ENCODE data around the gene ERVV-1. TPM values are rescaled to one million over a fixed set of nuclear protein-coding genes. Genes with fewer than 3 reads are reported as not detected.
A peak's percentile ranks its signal among the peaks of the same experiment; 100 is the strongest.

The ERVV-1 gene
- total RNA-seq, 1 donor: not detected

DNA sequence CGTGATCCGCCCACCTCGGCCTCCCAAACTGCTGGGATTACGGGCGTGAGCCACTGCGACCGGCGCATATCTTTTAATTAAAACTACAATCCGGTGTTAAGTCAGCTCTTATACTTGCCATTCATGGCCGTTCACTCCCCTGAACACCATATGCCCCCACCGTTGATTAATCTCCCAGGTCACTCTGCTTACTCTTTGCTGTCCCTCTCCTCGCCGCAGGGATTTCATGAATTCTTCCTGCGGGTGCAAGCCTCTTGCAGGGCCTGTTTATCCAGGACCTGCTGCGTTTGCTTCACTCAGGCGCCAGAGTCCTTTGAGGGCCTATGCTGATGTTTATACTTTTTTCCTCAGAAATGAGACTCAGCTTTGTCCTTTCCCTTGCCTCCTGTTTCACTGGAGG, 31.8 kb downstream of the ERVV-1 start:
- DNase-seq (ENCODE audit: low read depth): no peak
- TF ChIP-seq, protein P1, sequence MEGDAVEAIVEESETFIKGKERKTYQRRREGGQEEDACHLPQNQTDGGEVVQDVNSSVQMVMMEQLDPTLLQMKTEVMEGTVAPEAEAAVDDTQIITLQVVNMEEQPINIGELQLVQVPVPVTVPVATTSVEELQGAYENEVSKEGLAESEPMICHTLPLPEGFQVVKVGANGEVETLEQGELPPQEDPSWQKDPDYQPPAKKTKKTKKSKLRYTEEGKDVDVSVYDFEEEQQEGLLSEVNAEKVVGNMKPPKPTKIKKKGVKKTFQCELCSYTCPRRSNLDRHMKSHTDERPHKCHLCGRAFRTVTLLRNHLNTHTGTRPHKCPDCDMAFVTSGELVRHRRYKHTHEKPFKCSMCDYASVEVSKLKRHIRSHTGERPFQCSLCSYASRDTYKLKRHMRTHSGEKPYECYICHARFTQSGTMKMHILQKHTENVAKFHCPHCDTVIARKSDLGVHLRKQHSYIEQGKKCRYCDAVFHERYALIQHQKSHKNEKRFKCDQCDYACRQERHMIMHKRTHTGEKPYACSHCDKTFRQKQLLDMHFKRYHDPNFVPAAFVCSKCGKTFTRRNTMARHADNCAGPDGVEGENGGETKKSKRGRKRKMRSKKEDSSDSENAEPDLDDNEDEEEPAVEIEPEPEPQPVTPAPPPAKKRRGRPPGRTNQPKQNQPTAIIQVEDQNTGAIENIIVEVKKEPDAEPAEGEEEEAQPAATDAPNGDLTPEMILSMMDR (IDR thresholded peaks at IDR 0.05; ENCODE audit: insufficient read depth, low read length): no peak
- no peak overlapping the region for H3K4me3 ChIP-seq (ENCODE audit: low read depth, low read length)

DNA sequence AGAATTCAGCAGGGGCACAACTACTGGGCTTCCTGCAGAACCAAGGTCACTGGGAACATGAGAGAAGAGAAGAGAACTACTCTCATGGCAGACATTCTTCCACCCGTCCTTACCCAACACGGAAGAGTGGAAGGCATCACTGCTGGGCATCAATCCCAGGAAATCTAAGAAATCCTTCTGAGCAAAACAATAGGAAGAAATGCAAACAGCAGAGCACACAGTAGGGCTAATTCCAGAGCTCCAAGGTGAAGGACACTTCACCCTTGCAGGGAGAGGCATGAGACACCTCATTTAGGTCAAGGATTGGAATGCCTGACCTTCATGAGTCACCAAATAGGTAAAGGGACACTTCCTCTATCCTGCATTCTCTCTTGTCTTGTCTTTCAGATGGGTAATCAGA, 33.7 kb downstream of the ERVV-1 start:
- TF ChIP-seq, protein P1 (IDR thresholded peaks at IDR 0.05; ENCODE audit: insufficient read depth, low read length): no peak
- no peak overlapping the region for H3K4me3 ChIP-seq (ENCODE audit: low read depth, low read length)
- no peak for DNase-seq (ENCODE audit: low read depth)

DNA sequence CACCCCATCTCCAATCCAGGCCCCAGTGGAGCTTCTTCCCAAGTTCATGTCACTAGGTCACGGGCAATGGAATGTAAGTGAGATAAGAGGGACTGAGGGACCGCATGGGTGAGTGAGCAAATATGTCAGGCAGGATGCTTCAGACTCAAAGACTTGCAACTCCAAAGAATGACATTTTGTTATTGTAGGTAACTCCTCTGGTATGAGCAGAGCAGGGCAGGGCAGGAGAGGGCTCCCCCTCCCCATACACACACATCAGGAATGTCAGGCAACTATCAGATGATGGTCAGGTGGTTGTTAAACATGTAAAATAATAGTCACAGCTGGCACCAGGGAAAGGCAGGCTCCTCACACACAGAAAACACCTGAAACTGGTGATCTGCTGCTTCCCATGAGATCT, 41.4 kb downstream of the ERVV-1 start:
- no peak for DNase-seq (ENCODE audit: low read depth)
- TF ChIP-seq, protein P1 (IDR thresholded peaks at IDR 0.05; ENCODE audit: insufficient read depth, low read length): no peak
- no peak overlapping the region for H3K4me3 ChIP-seq (ENCODE audit: low read depth, low read length)

DNA sequence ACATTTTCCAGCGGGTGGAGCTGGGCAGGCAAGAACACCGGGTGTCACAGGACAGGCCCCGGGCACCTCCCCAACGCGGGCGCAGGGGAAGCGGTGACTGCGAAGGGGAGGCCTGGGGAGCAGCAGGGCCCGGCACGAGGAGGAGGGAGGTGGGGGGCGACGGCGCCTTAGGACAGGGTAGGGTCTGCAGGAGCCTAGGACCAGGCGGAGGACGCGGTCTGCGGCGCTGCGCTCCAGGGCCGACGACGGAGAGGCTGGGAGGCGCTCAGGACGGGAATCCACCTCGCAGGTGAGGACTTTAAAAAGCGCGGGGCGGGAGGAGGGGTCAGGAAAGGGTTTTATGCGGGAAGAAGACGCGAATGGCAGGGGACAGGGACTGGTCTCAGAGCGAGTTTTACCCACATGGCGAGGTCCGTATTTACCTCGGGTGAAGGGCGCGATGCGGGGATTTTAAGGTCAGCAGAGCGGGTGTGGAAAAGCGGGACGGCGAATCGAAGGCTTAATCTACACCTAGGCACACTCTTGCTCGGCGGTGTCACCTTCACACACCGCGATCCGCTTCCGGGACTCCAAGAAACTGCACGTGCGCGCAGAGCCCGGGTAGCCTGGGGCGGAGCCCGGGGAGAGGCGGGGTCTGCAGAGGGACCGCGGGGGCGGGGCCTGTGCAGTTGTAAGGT, 44.3 kb downstream of the ERVV-1 start:
- DNase-seq (ENCODE audit: low read depth): no peak
- TF ChIP-seq, protein P1 (IDR thresholded peaks at IDR 0.05; ENCODE audit: insufficient read depth, low read length): no peak
- peak overlapping the region; percentile 37 for H3K4me3 ChIP-seq (ENCODE audit: low read depth, low read length)

Other genes with a start within 250 kb of the ERVV-1 start
- 3.8 and 5.7 TPM in 2 replicates for gene ZNF600, start 227.1 kb upstream of the ERVV-1 start, total RNA-seq (ENCODE audit: low replicate concordance)
- gene ZNF28, start 192.3 kb upstream of the ERVV-1 start, total RNA-seq (ENCODE audit: low replicate concordance): 3.1 and 15.0 TPM in 2 replicates
- gene ZNF468, start 156.3 kb upstream of the ERVV-1 start, total RNA-seq (ENCODE audit: low replicate concordance): 8.5 and 15.9 TPM in 2 replicates
- 7.3 and 12.0 TPM in 2 replicates for gene ZNF320, start 116.3 kb upstream of the ERVV-1 start, total RNA-seq (ENCODE audit: low replicate concordance)
- gene ZNF888, start 90.5 kb upstream of the ERVV-1 start, total RNA-seq (ENCODE audit: low replicate concordance): 0.82 and 4.7 TPM in 2 replicates
- 4.1 and 7.4 TPM in 2 replicates for gene ZNF816, start 51.0 kb upstream of the ERVV-1 start, total RNA-seq (ENCODE audit: low replicate concordance)
- gene ERVV-2, start 30.8 kb downstream of the ERVV-1 start, total RNA-seq (ENCODE audit: low replicate concordance): not detected in 2 replicates
- 32.4 and 46.3 TPM in 2 replicates for gene ZNF160, start 89.5 kb downstream of the ERVV-1 start, total RNA-seq (ENCODE audit: low replicate concordance)
- 2.3 and 4.1 TPM in 2 replicates for gene ZNF415, start 119.0 kb downstream of the ERVV-1 start, total RNA-seq (ENCODE audit: low replicate concordance)
- gene ZNF347, start 145.1 kb downstream of the ERVV-1 start, total RNA-seq (ENCODE audit: low replicate concordance): 7.9 and 8.1 TPM in 2 replicates
- gene ZNF665, start 179.4 kb downstream of the ERVV-1 start, total RNA-seq (ENCODE audit: low replicate concordance): 2.4 and 2.9 TPM in 2 replicates
- 19.0 and 37.9 TPM in 2 replicates for gene ZNF677, start 241.0 kb downstream of the ERVV-1 start, total RNA-seq (ENCODE audit: low replicate concordance)
- not detected in 2 replicates for gene VN1R2, start 244.4 kb downstream of the ERVV-1 start, total RNA-seq (ENCODE audit: low replicate concordance)